Osteoblast (primary cell): ENCODE results near the gene GRM8. TPM values are rescaled to one million over a fixed set of nuclear protein-coding genes. Genes with fewer than 3 reads are reported as not detected.

Experiments
- DNase-seq: peaks from one replicate; pipeline ENCODE4 v3.0.0; 2011; ENCODE audit warnings: low spot score, mixed read lengths; ENCODE audit not compliant: insufficient read length; ENCODE audit errors: missing footprints
- H2AFZ ChIP-seq: 2 replicates; pipeline ENCODE4 v1.6.0; 2011; ENCODE audit warnings: mild to moderate bottlenecking, low read length
- H3K27ac ChIP-seq: 2 replicates; pipeline ENCODE4 v1.5.1; 2011; ENCODE audit warnings: mild to moderate bottlenecking, low read depth, low read length, moderate library complexity
- H3K27me3 ChIP-seq: 2 replicates; pipeline ENCODE4 v1.6.0; 2012; ENCODE audit warnings: mild to moderate bottlenecking, control low read depth, inconsistent platforms, low read length, moderate library complexity; ENCODE audit not compliant: insufficient read depth
- H3K36me3 ChIP-seq: 2 replicates; pipeline ENCODE4 v1.5.1; 2011; ENCODE audit warnings: mild to moderate bottlenecking, low read length, control low read depth, moderate library complexity; ENCODE audit not compliant: insufficient read depth
- H3K4me1 ChIP-seq: 2 replicates; pipeline ENCODE4 v1.5.1; 2011; ENCODE audit warnings: mild to moderate bottlenecking, low read length, control low read depth, moderate library complexity; ENCODE audit not compliant: insufficient read depth
- H3K4me2 ChIP-seq: 2 replicates; pipeline ENCODE4 v1.6.0; 2011; ENCODE audit warnings: mild to moderate bottlenecking, low read length; ENCODE audit not compliant: insufficient read depth
- H3K4me3 ChIP-seq: fragments of 200-600 bp; sonication (generic); 3 replicates; pipeline ENCODE4 v1.5.1; 2012; ENCODE audit warnings: mild to moderate bottlenecking, low read length, inconsistent platforms; ENCODE audit not compliant: insufficient read depth
- H3K79me2 ChIP-seq: 2 replicates; pipeline ENCODE4 v1.6.0; 2012; ENCODE audit warnings: mild to moderate bottlenecking, low read length, control low read depth, inconsistent platforms; ENCODE audit not compliant: insufficient read depth
- H3K9me3 ChIP-seq: 2 replicates; pipeline ENCODE4 v1.5.1; 2011; ENCODE audit warnings: low read depth, low read length, control low read depth
- H4K20me1 ChIP-seq: 2 replicates; pipeline ENCODE4 v1.6.0; 2012; ENCODE audit warnings: mild to moderate bottlenecking, low read length, control low read depth; ENCODE audit not compliant: insufficient read depth
- total RNA-seq: library from RNA; depleted of rRNA; stranded (reverse); fragments of >200 nt; gene quantifications from 2 replicates; pipeline ENCODE4 v1.2.3, GENCODE V29; 2012
- TF ChIP-seq, protein P1 (sequence below): IDR thresholded peaks from 2 replicates; pipeline ENCODE4 v1.5.1; 2011; ENCODE audit warnings: mild to moderate bottlenecking, low read depth, low read length, moderate library complexity; ENCODE audit errors: extremely low read depth

The GRM8 gene
- total RNA-seq, 1 donor = not detected

DNA sequence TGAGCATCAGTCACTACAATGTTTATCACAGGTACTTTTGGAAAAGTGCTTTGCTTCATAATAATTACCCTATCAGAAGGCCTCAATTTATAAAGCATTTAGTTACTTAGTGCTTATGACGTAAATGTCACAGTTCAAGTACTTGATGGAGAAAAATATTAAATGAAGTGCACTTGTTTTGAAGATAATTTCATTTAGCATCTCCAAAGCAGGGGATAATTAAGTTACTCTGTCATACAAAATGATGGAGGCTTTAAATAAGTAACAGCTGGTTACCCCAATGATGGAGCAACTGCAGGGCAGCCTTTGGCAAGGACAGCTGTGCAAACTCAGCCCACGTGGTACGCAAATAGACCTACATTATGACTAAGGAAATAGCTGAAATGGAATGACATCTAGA, 768.8 kb downstream of the GRM8 start:
- Histone ChIP-seq H3K4me2 (no peak overlapping the region), H3K79me2 (no peaks in the 10 kb centered on the region), H3K27me3 (no peaks in the 10 kb centered on the region), H3K36me3 (no peaks in the 10 kb centered on the region), H4K20me1 (no peaks in the 10 kb centered on the region), H3K4me3 (no peak overlapping the region), H2AFZ (no peak overlapping the region), H3K9me3 (peaks cover 2% of the 10 kb centered on the region), H3K27ac (no peak overlapping the region), H3K4me1 (no peaks in the 10 kb centered on the region)
- TF ChIP-seq, protein P1, sequence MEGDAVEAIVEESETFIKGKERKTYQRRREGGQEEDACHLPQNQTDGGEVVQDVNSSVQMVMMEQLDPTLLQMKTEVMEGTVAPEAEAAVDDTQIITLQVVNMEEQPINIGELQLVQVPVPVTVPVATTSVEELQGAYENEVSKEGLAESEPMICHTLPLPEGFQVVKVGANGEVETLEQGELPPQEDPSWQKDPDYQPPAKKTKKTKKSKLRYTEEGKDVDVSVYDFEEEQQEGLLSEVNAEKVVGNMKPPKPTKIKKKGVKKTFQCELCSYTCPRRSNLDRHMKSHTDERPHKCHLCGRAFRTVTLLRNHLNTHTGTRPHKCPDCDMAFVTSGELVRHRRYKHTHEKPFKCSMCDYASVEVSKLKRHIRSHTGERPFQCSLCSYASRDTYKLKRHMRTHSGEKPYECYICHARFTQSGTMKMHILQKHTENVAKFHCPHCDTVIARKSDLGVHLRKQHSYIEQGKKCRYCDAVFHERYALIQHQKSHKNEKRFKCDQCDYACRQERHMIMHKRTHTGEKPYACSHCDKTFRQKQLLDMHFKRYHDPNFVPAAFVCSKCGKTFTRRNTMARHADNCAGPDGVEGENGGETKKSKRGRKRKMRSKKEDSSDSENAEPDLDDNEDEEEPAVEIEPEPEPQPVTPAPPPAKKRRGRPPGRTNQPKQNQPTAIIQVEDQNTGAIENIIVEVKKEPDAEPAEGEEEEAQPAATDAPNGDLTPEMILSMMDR = no peak
- DNase-seq = no peak

DNA sequence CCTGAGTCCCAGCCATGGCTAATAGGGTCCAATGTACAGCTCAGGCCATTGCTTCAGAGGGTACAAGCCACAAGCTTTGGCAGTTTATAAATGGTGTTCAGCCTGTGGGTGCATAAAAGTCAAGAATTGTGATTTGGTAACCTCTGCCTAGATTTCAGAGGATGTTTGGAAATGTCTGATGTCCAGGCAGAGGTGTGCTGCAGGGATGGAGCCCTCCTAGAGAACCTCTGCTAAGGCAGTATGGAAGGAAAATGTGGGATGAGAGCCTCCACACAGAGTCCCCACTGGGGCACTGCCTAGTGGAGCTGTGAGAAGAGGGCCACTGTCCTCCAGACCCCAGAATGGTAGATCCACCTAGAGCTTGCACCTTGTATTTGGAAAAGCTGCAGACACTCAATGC, 779.9 kb downstream of the GRM8 start:
- no peaks in the 10 kb centered on the region for H3K4me1 ChIP-seq
- no peak overlapping the region for H3K4me2 ChIP-seq
- no peak overlapping the region for H3K27ac ChIP-seq
- DNase-seq = no peak
- H3K9me3 ChIP-seq = no peaks in the 10 kb centered on the region
- no peaks in the 10 kb centered on the region for H3K36me3 ChIP-seq
- H3K4me3 ChIP-seq = no peak overlapping the region
- H3K27me3 ChIP-seq = no peaks in the 10 kb centered on the region
- TF ChIP-seq, protein P1 = no peak
- no peaks in the 10 kb centered on the region for H4K20me1 ChIP-seq
- H2AFZ ChIP-seq = no peak overlapping the region
- no peaks in the 10 kb centered on the region for H3K79me2 ChIP-seq

DNA sequence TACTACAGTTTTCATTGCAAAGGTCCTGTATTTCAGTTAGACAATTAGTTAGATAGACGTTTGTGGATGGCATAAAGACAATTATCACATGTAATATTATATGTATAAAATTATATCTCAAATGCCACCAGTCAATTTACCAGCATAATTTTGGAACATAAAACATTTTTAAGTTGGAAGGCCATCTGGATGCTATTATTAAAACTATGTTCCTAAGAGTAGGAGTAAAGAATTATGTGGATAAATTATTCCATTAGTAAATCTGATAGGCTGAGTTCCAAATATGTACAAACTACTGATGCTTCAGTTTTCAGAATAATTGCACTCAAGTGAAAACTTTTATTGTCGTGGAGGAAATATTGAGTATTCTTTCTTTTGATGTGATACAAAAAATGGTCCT, 790.3 kb downstream of the GRM8 start:
- no peak for DNase-seq
- H3K79me2 ChIP-seq = no peaks in the 10 kb centered on the region
- TF ChIP-seq, protein P1 = no peak
- no peak overlapping the region for H2AFZ ChIP-seq
- peaks cover 2% of the 10 kb centered on the region for H3K9me3 ChIP-seq
- no peaks in the 10 kb centered on the region for H3K36me3 ChIP-seq
- no peak overlapping the region for H3K4me3 ChIP-seq
- H3K4me2 ChIP-seq = no peak overlapping the region
- H3K4me1 ChIP-seq = no peaks in the 10 kb centered on the region
- no peaks in the 10 kb centered on the region for H4K20me1 ChIP-seq
- no peaks in the 10 kb centered on the region for H3K27me3 ChIP-seq
- no peak overlapping the region for H3K27ac ChIP-seq

DNA sequence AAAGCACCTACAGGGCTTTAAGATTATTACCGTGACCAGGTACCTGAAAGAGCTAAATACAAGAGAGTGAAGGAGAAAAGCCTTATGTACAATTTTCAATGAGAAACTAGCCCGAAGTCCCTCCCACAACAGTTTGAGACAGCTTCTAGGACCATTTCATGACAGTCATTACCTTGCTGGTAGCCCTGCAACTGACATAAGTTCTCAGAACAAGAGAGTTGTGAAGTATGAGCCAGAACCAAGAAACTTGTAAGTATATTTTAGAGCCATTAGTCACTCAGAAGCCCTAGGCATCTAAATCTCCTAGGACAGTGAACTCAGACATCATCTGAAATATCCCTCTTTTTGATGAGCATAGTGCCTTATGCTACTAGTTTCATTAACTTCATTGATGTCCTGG, 792.1 kb downstream of the GRM8 start:
- H3K9me3 ChIP-seq = peaks cover 2% of the 10 kb centered on the region
- H3K4me1 ChIP-seq = no peaks in the 10 kb centered on the region
- TF ChIP-seq, protein P1 = no peak
- no peak overlapping the region for H2AFZ ChIP-seq
- no peaks in the 10 kb centered on the region for H4K20me1 ChIP-seq
- H3K4me2 ChIP-seq = no peak overlapping the region
- H3K36me3 ChIP-seq = no peaks in the 10 kb centered on the region
- H3K27ac ChIP-seq = no peak overlapping the region
- H3K79me2 ChIP-seq = no peaks in the 10 kb centered on the region
- H3K27me3 ChIP-seq = no peaks in the 10 kb centered on the region
- no peak for DNase-seq
- H3K4me3 ChIP-seq = no peak overlapping the region
